Measurements from ENCODE around the gene MLIP. TPM values are rescaled to one million over a fixed set of nuclear protein-coding genes. Genes with fewer than 3 reads are reported as not detected.

Gene MLIP
- total RNA-seq, 2 experiments from 2014 or later = not detected

GRCh38 chr6:54086439-54086838 lies 24.8 kb upstream of the MLIP start:
- no peak for DNase-seq (ENCODE audit: low spot score)
- TF ChIP-seq CTCF (conservative IDR thresholded peaks at IDR 0.05; ENCODE audit: low read length) = no peak
- no peak for TF ChIP-seq EZH2phosphoT487 (IDR thresholded peaks at IDR 0.05; ENCODE audit: borderline replicate concordance, low read depth, low read length)
- ChIA-PET CTCF (ENCODE audit: unreplicated experiment) (no interaction called here), POLR2A (no interaction called here)
- no peaks in the 10 kb centered on the region for H3K4me1 ChIP-seq (ENCODE audit: insufficient read depth, low read length, poor library complexity, severe bottlenecking)
- H3K4me2 ChIP-seq (ENCODE audit: low read length) = no peak overlapping the region
- H3K79me2 ChIP-seq (ENCODE audit: insufficient read depth, low read depth, low read length) = no peaks in the 10 kb centered on the region
- no TSS peak for BruUV-seq (replicated peaks)
- no peak overlapping the region for H2AFZ ChIP-seq (ENCODE audit: low read length)
- no peaks in the 10 kb centered on the region for H3K36me3 ChIP-seq (ENCODE audit: insufficient read depth, low read length)
- no peaks in the 10 kb centered on the region for H3K9me2 ChIP-seq (ENCODE audit: insufficient read depth, low read length)
- intact Hi-C loops (cut with micrococcal nuclease; ENCODE audit: unreplicated experiment) = no loop called here
- no peak overlapping the region for H3K27ac ChIP-seq (ENCODE audit: low read depth, low read length, poor library complexity, severe bottlenecking)
- H4K20me1 ChIP-seq (ENCODE audit: insufficient read depth, low read length) = no peaks in the 10 kb centered on the region
- no peak overlapping the region for H3K4me3 ChIP-seq (ENCODE audit: low read depth, low read length, poor library complexity, severe bottlenecking)
- no peaks in the 10 kb centered on the region for H3K9me3 ChIP-seq (ENCODE audit: low read length)

- no peaks in the 10 kb centered on the region for H3K9me2 ChIP-seq (ENCODE audit: insufficient read depth, low read length)
- no peak overlapping the region for H3K27ac ChIP-seq (ENCODE audit: low read depth, low read length, poor library complexity, severe bottlenecking)
- no TSS peak for BruUV-seq (replicated peaks)
- no peaks in the 10 kb centered on the region for H3K4me1 ChIP-seq (ENCODE audit: insufficient read depth, low read length, poor library complexity, severe bottlenecking)
- no peak for DNase-seq (ENCODE audit: low spot score)
- no peaks in the 10 kb centered on the region for H4K20me1 ChIP-seq (ENCODE audit: insufficient read depth, low read length)
- H3K36me3 ChIP-seq (ENCODE audit: insufficient read depth, low read length) = no peaks in the 10 kb centered on the region
- no peak overlapping the region for H2AFZ ChIP-seq (ENCODE audit: low read length)
- no peaks in the 10 kb centered on the region for H3K79me2 ChIP-seq (ENCODE audit: insufficient read depth, low read depth, low read length)
- POLR2A ChIA-PET = interaction anchor here (0.6 to 0.8 kb wide), 4 partner anchors 61 to 343 kb away, joined by 3 to 4 read pairs (median 3); no protein-coding TSS in a partner anchor
- TF ChIP-seq EZH2phosphoT487 (IDR thresholded peaks at IDR 0.05; ENCODE audit: borderline replicate concordance, low read depth, low read length) = no peak
- no peak for TF ChIP-seq CTCF (conservative IDR thresholded peaks at IDR 0.05; ENCODE audit: low read length)
- H3K9me3 ChIP-seq (ENCODE audit: low read length) = no peaks in the 10 kb centered on the region
- intact Hi-C loops (cut with micrococcal nuclease; ENCODE audit: unreplicated experiment) = no loop called here
- H3K4me2 ChIP-seq (ENCODE audit: low read length) = no peak overlapping the region
- no peak overlapping the region for H3K4me3 ChIP-seq (ENCODE audit: low read depth, low read length, poor library complexity, severe bottlenecking)
- CTCF ChIA-PET (ENCODE audit: unreplicated experiment) = no interaction called here
Observed at GRCh38 chr6:54087721-54088120, 23.5 kb upstream of the MLIP start.

GRCh38 chr6:54093326-54093948 lies 17.8 kb upstream of the MLIP start:
- Histone ChIP-seq H2AFZ (ENCODE audit: low read length) (no peak overlapping the region), H3K9me3 (ENCODE audit: low read length) (no peaks in the 10 kb centered on the region), H3K4me3 (ENCODE audit: low read depth, low read length, poor library complexity, severe bottlenecking) (no peak overlapping the region), H3K4me1 (ENCODE audit: insufficient read depth, low read length, poor library complexity, severe bottlenecking) (no peaks in the 10 kb centered on the region), H3K4me2 (ENCODE audit: low read length) (no peak overlapping the region), H3K9me2 (ENCODE audit: insufficient read depth, low read length) (no peaks in the 10 kb centered on the region), H3K36me3 (ENCODE audit: insufficient read depth, low read length) (no peaks in the 10 kb centered on the region), H3K27ac (ENCODE audit: low read depth, low read length, poor library complexity, severe bottlenecking) (no peak overlapping the region), H3K79me2 (ENCODE audit: insufficient read depth, low read depth, low read length) (no peaks in the 10 kb centered on the region), H4K20me1 (ENCODE audit: insufficient read depth, low read length) (no peaks in the 10 kb centered on the region)
- ChIA-PET POLR2A (interaction anchor here (0.7 kb wide), 1 partner anchor 244 kb away, joined by 3 read pairs; no protein-coding TSS in a partner anchor), CTCF (ENCODE audit: unreplicated experiment) (no interaction called here)
- no TSS peak for BruUV-seq (replicated peaks)
- intact Hi-C loops (cut with micrococcal nuclease; ENCODE audit: unreplicated experiment) = no loop called here
- no peak for DNase-seq (ENCODE audit: low spot score)
- no peak for TF ChIP-seq CTCF (conservative IDR thresholded peaks at IDR 0.05; ENCODE audit: low read length)
- no peak for TF ChIP-seq EZH2phosphoT487 (IDR thresholded peaks at IDR 0.05; ENCODE audit: borderline replicate concordance, low read depth, low read length)
